HT1080 (cell line): ENCODE data around the gene MAGEB5. TPM values are rescaled to one million over a fixed set of nuclear protein-coding genes. Genes with fewer than 3 reads are reported as not detected.
"Not testable (repeated sequence)": the region's sequence is repeated elsewhere in the genome, so short reads cannot be mapped to it uniquely, and the experiment has no call there.

Source experiments
- DNase-seq: peaks from one replicate; pipeline ENCODE4 v3.0.0-alpha.2; 2015; ENCODE audit warnings: low read depth
- polyA plus RNA-seq, 2 experiments: library from polyadenylated mRNA; depleted of rRNA; stranded (reverse); fragments of >200 nt; gene quantifications; 2 replicates each; pipeline ENCODE4 v1.2.3, GENCODE V29; 2015
- total RNA-seq: library from RNA; depleted of rRNA; stranded (reverse); fragments of >200 nt; shearing (Covaris generic); gene quantifications from 2 replicates; pipeline ENCODE4 v1.2.3, GENCODE V29; 2014; rRNA removed

Gene MAGEB5
- total RNA-seq = not detected in 2 replicates
- not detected in 2 replicates for polyA plus RNA-seq (2015; cell fraction: cytosol; rRNA removed)
- not detected in 2 replicates for polyA plus RNA-seq (2015; cell fraction: nucleus; rRNA removed)

DNA sequence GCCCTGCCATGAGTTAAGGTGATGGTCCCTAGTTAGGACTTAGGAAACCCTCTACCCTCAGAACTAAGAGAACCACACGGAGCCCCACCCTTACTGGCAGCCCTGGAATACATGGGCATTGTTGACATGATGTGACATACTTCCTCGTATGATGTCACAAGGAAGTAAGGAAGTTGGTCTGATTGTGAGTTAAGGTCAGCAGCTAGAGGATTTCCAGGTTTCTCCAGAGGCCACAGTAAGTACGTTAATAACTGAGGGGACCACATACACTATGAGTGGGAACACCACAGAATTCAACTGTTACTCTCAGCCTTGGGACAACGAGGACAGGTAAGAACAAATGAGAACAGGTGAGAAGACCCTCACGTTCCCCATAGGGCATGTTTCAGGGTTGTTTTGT is at the start of gene MAGEB5:
TSS of gene MAGEB5 (plus strand) at position 301 of the 400 bp plus-strand sequence. CDS start 1,133 bp downstream, outside the sequence.
- no peak for DNase-seq

DNA sequence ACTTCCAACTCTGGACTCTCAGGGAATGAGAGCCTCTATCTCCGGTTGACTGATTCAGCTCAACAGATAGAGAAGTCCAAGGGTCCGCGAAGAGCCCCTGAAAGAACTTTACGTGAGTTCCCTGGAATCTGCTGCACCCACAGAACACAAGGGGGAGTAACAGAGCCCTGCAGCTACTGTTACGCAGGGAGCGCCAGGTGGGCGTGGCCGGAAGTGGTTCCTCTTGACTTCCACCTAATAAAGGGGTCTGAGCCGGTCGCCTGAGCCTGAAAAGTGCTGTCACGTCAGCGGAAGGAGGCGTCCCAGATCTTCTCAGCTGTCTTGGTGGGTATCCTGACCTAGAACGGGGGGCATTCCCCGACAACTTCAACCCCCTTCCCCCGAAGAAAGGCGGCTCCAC is 23.8 kb upstream of the MAGEB5 start, which contains the start of gene MAGEB6:
TSS of gene MAGEB6 (plus strand) at position 237 of the 400 bp plus-strand sequence. CDS start 1,407 bp downstream, outside the sequence.
- DNase-seq = no peak

- DNase-seq = no peak
Observed at GRCh38 chrX:26203561-26203960, 12.4 kb upstream of the MAGEB5 start.

- not testable (repeated sequence) for DNase-seq
Observed at GRCh38 chrX:26204717-26205116, 11.3 kb upstream of the MAGEB5 start.

- no peak for DNase-seq
Observed at GRCh38 chrX:26208012-26208411, 8.0 kb upstream of the MAGEB5 start.

DNA sequence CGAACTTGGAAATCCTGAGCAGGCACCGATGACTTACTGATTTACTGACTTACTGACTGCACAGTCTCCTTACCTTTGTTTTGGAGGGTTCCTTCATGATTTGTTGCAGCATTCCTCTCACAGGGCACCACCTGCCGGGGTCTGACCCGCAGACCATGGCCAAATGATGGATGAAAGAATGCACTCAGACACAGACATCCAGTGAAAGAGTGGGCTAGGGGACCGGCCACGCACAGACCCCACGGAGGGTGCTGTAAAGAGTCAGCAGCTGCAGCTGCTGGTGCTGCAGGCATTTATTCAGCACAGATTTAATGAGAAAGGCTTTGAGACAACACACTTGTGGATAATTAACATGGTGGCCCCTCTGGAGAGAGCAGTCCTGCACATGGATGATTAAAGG is 3.4 kb downstream of the MAGEB5 start:
- no peak for DNase-seq

- no peak for DNase-seq
Observed at GRCh38 chrX:26234177-26234576, 18.2 kb downstream of the MAGEB5 start.

- DNase-seq = peak; percentile 62
Observed at GRCh38 chrX:26253526-26253925, 37.6 kb downstream of the MAGEB5 start.

- DNase-seq = no peak
Observed at GRCh38 chrX:26254436-26254835, 38.5 kb downstream of the MAGEB5 start.

DNA sequence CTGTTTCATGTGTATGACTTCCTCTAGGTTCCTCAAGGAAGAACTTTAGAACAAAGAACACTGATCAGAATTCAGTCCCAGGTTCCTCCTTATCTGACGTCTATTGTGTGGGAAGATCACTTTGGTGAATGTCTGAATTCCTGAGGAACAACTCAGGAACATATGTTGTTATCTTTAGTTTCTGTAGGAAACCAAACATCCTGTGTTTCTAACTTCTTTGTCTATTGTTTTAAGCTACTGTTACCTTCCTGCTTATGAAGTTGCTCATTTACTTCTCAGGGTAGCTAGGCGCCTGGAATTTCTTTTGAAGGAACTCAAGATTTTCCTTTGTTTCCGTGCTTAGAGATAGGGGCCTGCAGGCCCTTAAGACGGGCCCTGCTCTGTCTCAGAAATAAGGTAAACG is 46.2 kb downstream of the MAGEB5 start:
- DNase-seq = peak; percentile 94

Other genes starting within 250 kb of the MAGEB5 start
- gene MAGEB18, start 77.8 kb upstream of the MAGEB5 start, total RNA-seq = 0.10 TPM in 1 of 2 replicates, not detected in the other
- not detected in 2 replicates for gene MAGEB6B, start 55.6 kb upstream of the MAGEB5 start, total RNA-seq
- 0.23 and 0.43 TPM in 2 replicates for gene MAGEB6, start 23.7 kb upstream of the MAGEB5 start, total RNA-seq